CD4-positive, alpha-beta T cell treated with Interleukin-15 for 1 hour (primary cell): ENCODE data around the gene PTPRE.

Source experiments
- DNase-seq: peaks from one replicate; pipeline ENCODE4 v3.0.0-alpha.2; 2020

The PTPRE gene

DNA sequence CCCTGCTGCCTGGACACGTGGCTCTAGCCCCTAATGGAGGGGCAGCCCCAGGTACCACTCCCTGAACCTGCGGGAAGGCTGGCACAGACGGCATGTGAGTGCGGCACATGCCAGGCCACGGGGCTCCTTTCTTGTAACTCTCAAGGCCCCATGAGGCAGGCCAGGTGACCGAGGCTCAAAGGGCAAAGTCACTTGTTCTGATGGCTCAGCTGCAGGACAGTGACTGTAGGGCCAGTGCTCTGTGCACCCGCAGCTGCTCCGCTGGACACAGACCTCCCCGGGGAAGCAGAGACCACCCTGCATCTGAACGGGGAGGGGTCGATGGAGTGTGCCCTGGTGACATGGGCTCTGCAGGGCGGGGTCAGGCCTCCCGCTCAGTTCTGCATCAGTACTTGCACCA is 55.3 kb downstream of the PTPRE start:
- DNase-seq = no peak

DNA sequence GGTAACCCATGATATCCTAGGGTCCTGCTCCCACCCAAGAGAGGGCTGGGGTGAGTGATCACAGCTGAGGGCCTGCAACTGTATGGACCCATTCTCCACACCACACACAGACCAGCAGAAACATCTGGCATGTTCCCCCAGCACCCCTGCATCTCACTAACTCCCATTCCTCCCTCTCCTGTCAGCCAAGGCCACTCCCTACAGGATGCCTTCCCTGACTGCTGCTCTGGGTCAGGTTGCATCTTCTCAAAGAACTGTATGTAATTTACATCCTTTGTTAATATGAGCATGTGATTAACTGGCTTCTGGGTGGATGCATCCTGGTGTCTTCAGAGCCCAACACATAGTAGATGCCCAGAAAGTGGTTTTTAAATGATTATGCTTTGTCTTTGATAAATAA is 56.2 kb downstream of the PTPRE start:
- DNase-seq = no peak

- no peak for DNase-seq
These were observed 57.7 kb downstream of the PTPRE start for GRCh38 chr10:127964621-127965020.

DNA sequence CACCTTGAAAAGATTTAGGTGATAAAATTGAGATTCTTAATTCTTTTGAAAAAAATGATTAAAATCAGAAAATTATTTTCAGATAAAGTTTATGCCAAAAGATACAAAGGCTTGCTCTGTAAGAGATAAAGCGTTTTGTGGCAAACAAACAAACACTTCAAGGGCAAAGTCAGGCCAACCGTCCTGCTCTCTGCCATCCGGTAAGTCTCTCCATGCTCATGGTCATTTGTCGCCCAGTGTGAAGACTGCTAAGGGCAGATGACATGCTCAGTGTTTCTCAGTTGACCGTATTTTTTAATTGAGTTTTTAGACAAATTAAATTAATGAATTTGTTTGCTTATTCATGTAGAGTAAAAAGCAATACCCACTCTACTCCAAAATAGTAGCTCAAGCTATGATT is 60.0 kb downstream of the PTPRE start:
- no peak for DNase-seq

GRCh38 chr10:127968027-127968441 is 61.1 kb downstream of the PTPRE start:
- no peak for DNase-seq

DNA sequence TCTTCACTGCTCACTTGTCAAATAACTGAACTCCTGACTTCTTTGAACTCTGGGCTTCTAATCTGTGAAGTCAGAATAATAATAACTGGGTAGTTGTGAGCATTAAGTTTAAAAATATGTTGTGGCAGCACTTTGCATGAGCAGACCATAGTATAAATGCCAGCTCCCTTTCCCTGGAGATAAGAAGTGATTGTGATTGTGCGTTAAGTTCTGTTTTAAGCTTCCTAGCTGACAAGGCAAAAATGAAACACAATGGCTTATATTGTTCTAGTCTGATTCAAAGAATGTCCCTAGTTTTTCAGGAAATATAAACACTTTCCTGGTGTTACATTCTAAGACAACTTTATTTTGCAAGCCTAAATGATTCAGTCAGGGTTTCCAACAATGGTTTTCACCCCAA is 61.8 kb downstream of the PTPRE start:
- no peak for DNase-seq

GRCh38 chr10:127971101-127971946 is 64.4 kb downstream of the PTPRE start:
- no peak for DNase-seq

- DNase-seq = no peak
These were observed 65.2 kb downstream of the PTPRE start for GRCh38 chr10:127971963-127972615.

DNA sequence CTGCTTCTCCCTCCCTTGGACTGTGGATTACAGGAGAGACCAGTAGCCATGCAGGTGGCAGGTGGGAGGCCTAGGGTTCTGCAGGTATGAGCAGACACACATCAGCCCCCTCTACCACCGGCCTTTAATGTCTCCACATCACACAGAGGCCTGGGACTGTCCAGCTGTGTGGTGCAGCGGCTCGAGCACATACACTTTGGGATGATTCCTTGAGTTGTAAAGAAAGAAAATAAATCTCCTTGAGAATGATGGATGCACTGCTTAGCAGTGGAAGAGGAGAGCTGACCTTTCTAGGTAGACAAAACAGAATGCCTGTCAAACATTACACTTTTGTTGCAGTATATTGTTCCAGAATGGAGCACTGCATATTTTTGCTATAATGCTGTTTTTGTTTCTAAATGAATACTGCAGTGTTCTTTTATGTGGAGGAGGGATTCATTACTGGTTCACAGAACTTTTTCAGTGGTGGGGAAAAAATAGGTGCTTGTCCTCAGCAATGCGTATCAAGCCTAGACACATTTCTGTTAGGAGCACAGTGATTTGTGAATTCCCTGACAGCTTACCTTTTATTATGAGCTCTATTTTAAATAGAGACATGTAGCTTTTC is 66.0 kb downstream of the PTPRE start:
- no peak for DNase-seq

DNA sequence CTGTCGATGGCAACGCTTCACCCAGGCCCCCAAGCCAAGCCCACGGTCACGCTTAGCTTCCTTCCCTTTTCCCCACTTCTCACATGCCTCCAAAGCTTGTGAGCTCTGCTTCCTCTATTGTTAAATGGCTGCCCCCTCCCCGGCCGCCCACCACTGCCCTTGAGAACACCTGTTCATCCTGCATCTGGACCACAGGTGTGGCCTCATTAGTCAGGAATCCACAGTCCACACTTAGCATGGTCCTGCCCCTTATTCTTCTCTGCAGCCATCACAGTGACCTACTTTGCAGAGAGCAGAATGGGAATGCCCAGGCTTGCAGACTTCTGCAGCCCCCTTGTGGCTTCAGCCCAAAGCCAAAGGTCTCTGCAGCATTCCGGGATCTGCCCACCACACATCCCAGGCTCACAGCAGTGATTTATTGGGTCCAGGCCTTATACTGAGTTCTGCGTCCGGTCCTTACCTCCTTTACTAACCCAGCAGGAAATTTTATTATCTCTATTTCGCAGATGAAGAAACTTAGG is 66.9 kb downstream of the PTPRE start:
- DNase-seq = no peak

DNA sequence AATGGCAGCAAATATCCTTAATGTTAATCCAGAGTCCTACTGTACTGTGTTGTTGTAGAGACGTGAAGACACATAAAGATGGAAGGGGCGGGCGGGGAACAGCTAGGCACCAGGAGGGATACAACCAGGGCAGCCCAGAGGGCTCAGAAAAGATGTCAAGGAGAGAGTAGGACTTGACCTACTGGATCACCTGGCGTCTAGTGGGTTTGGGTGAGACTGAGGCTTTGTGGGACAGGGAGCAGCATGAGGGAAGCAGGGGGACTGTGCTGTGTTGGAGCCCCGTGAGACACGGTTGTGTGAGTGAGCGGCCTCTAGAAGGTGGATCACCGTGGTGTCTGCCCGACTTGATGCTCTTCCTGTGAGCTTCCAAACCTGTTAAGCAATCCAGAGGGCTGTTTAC is 68.0 kb downstream of the PTPRE start:
- no peak for DNase-seq

- DNase-seq = no peak
These were observed 69.4 kb downstream of the PTPRE start for GRCh38 chr10:127976286-127976685.

DNA sequence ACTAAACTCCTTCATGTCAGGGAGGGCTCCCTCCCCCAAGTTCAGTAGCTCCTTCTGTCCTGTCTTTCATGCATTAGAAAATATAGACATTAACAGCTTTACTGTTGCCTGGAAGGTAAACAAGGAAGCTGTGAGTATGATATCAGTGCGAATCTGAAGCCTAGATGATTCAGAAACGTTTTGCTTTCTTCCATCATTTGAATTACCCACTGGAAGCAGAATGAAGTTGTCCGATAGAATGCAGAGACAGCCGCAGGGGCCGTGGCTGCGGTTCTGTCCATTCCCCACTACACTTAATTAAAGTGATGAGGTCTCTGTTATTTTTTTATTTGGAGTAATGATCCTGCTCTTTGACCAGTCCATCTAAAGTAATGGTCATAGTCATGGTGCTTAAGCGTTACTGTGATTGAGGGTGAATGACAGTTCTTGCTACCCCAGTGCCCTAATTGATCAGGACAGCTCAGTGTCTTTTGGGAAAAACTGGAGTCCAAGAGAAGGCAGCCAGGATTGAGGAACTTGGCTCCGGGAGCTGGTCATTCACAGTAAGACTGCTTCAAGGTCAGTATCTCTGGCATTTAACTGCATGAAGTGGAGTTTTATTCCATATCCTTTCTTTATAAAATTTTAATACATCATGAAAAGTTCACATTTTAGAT is 69.9 kb downstream of the PTPRE start:
- DNase-seq = no peak

DNA sequence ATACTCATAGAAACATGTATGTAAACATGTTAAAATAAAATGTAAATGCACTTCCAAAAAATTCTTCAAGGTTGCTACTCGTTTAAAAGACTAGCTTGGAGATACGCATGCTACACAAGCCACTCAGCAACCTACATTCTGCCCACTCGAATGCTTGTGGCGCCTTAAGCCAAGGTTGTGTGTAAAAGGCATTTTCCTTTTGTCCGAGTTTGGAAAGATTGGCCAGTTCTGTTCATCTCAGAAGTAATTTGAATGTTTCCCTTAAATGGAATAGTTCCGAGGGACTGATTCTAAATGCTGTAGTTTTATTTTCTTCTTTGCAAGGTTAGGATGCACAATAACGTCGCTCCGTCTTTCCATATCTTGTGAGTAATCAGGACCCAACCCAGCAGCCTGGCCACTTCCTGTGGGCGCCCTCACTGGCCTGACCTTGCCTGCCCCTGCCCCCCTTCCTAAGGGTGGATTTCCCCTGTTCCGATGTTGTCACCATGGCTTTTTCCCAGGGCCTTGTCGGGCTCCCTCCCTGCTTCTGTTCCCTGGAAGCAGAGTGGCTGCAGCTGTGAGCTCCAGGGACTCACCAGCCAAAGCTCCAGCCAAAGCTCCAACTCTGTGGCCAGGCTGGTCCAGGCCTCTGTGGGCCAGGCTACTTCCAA is 70.6 kb downstream of the PTPRE start:
- DNase-seq = peak; percentile 57

DNA sequence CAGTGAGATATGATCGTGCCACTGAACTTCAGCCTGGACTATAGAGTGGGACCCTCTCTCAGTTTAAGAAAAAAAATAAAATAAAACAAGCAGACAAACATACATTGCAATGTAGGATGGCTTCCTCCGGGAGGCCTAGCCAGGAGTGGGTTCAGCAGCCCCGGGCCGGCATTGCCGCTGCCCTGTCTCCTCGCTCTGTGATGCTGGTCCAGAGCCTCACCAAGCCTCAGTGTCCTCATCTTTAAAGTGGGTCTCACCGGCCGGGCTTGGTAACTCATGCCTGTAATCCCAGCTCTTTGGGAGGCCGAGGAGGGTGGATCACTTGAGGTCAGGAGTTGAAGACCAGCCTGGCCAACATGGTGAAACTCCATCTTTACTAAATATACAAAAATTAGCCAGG is 71.6 kb downstream of the PTPRE start:
- no peak for DNase-seq

DNA sequence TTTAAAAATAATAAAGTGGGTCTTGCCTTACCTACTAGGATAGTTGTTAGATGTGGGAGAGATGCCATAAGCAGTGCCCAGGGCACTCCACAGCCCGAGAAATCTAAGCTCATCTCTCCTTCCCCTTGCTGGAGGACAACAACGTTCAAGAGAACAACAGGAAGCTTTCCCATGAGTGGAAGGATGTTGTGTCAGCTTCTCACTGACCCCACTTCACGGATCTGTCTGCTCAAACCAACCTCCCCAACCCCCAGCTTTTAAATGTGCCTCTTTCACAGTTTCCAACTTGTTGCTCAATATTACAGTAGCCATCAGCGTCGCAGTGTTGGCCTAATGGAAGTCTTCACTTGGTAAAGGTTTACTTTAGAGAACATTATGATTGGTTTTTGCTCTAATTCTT is 72.1 kb downstream of the PTPRE start:
- DNase-seq = no peak

DNA sequence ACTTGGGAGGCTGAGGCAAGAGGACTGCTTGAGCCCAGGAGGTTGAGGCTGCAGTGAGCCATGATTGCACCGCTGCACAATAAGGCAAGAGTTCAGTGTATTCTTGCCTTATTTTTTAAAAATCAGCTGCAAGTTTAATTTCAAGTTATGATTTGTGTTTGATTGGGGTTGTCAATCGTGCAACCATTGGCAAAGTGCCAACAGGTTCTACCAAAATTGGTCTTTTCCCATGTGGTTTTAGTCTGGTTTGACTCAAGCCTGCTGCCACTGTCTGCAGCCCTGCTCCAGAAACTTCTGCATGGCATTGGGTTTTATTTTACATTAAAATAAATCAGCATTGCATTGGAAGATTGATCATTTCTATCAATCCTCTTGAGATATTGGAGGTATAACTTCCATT is 72.7 kb downstream of the PTPRE start:
- no peak for DNase-seq

GRCh38 chr10:127980898-127981297 is 74.0 kb downstream of the PTPRE start:
- DNase-seq = no peak

DNA sequence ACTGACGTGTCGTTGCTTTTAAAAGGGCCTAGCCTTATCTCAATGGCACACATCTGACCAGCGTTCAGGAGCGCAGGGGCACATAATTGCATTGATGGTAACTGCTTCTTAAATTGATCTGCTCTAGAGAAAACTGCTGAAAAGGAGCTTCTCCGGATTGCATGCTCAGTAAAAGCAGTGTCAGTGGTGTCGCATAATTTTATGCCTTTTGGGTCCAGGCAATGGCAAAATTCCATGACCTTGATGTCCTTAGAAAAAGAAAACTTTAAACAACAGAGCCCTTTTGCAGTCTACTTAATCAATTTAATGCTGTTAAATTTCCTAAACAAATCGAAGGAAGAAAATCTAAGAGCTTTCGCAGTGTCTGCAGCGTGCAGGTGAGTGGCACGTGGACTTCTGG is 75.7 kb downstream of the PTPRE start:
- DNase-seq = no peak

DNA sequence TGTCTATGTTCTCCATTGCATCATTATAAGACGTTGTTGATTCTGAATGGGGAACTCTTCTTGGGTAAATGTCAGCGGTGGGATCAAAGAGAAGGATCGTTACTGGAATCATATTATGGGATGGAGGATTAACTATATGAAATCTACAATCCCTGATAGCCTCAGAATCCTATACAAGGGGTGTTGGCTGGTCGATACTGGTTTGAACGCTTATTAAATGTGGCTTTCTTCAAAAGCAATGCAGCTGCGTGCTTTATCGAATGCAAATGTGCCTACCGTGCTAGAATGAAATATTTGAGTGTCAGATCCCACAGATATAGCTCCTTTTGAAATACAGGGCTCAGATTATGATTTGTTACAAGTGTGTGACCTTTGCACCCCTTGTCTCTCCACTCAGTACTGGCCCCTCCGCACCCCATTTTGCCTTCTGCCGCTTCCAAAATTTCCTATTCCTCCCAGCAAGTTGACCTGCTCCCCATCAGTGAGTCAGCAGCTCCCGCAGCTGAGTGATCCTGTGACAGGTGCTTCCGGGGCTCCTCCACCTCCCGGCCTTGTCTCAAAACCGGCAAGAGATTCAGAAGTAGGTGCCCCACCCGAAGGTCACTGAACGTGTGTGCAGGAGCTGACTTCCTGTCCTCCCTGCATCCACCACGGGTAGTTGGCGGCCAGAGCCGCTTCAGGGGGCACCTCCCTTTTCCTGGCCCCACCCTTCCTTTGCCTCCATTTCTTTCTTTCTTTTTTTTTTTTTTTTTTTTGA is 76.6 kb downstream of the PTPRE start:
- DNase-seq = no peak

GRCh38 chr10:127984945-127985344 is 78.0 kb downstream of the PTPRE start:
- no peak for DNase-seq
